NCI-H82 treated with DMSO at 0.1 percent for 48 hours (cell line): Measurements from ENCODE around the gene NOVA2.

Experiments
- DNase-seq: peaks from one replicate; lab custom pipeline; 2025; ENCODE audit not compliant: unreplicated experiment; lab: John Stamatoyannopoulos, UW

The NOVA2 gene

DNA sequence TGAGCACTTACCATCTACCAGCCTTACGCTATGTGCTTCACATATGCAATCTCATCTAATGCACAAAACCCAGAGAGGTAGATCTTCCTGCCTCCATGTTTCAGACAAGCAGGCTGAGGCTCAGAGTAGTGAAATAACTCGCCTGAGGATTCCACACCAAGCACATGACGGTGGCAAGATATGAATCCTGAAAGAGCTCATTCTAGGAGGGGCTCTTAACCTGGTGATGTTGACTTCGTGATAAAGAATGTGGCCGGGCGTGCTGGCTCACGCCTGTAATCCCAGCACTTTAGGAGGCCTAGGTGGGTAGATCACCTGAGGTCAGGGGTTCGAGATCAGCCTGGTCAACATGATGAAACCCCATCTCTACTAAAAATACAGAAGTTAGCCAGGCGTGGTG, 5.0 kb downstream of the NOVA2 start:
- no peak for DNase-seq

- no peak for DNase-seq
These were observed 6.4 kb downstream of the NOVA2 start for GRCh38 chr19:45967246-45967645.

DNA sequence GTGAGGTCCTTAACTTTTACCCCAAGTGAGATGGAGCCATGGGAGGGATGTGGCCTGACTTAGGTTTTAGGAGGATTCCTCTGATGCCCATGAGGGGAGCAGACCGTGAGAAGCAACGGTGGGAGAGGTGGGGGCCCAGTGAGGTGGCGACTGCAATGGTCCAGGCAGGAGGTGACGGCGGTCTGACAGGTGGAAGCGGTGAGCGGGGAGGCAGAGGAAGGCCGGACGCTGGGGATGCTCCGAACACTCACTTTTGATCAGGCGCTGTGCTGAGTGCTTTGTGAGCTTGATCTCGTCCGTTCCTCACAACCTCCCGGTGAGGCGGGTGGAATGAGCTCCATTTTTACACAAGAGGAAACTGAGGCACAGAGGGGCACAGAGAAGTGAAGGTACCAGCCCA, 11.6 kb downstream of the NOVA2 start:
- no peak for DNase-seq

GRCh38 chr19:45960595-45961235, 12.9 kb downstream of the NOVA2 start:
- DNase-seq = peak; percentile 21

DNA sequence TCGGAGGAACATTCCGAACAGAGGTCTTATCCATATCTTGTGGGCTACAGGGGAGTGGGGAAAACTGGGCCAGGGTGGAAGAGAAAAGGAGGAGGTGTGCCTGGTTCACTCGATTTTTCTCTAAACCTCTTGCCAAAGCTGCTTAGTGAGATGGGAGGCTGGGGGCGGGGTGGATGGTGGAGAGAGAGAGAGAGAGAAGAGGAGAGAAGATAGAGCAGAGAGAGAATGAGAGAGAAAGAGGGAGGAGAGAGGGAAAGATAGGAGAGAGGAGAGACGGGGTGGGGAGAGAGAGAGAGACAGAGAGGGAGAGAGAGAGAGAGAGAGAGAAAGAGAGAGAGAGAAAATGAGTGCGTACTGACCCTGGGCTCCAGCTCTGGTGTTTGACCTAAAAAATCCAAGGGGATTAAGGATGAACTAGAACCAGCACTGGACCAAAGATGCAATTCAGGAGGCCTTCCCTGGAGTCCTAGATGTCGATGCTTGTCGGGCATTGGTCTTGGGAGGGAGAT, 14.1 kb downstream of the NOVA2 start:
- peak; percentile 13 for DNase-seq

GRCh38 chr19:45958769-45959516, 14.7 kb downstream of the NOVA2 start:
- DNase-seq = no peak

GRCh38 chr19:45958320-45958719, 15.3 kb downstream of the NOVA2 start:
- no peak for DNase-seq

GRCh38 chr19:45955905-45956608, 17.6 kb downstream of the NOVA2 start:
- DNase-seq = no peak

- DNase-seq = no peak
These were observed 19.5 kb downstream of the NOVA2 start for GRCh38 chr19:45954156-45954555.

GRCh38 chr19:45953676-45954075, 20.0 kb downstream of the NOVA2 start:
- DNase-seq = no peak

DNA sequence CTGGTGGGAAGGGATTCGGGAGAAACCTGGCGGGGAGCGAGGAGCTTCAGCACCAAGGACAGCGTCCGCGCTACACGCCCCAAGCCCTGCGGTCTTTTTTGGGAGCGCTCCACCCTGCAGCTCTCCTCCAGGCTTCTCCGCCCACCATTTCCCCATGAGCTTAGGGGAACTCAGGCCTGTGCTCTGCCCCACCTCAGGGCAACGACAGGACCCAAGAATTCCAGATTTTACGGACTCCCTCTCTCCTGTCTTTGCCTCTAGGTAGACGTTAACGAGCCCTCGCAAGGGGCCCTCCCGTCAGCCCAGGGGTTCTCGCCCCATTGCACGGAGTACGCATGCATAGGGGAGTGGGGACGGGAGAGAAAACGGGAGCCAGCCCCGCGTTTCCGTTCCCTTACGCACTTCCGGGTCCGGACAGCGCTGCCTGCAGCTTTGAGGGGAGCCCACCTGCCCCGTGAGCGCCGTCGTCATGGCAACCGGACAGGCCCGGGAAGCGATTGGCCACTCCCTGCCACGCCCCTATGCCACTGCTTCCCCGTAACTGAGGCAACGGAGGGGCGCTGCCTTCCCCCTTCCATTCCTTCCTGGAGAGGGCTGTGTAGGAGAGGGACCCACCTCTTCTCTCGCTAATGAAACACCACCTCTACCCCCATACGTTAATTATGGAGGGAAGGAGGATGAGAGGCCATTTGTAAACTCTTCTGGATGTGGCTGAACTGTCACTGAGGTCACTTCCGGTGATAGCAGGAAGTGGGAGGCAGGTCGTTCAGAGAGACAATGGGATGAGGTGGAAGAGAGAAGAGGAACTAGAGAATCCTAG, 20.8 kb downstream of the NOVA2 start:
- peak; percentile 86 for DNase-seq

DNA sequence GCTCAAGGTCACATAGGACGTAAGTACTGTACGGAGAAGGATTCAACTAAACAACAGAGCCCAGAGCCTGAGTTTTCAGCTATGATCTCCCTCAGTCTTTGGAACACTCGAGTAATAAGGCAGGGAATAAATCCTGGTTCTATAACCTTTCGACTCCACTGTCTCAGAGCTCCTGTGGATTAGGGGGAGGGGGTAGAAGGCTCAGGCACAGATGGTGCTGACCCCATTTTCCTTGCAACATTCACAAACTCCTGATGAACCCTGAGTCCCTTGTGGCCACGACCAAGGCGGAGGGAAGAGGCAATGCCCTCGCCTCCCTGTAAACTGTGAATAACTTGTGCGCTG, 21.4 kb downstream of the NOVA2 start:
- peak; percentile 40 for DNase-seq

- DNase-seq = no peak
These were observed 25.7 kb downstream of the NOVA2 start for GRCh38 chr19:45947926-45948325.

DNA sequence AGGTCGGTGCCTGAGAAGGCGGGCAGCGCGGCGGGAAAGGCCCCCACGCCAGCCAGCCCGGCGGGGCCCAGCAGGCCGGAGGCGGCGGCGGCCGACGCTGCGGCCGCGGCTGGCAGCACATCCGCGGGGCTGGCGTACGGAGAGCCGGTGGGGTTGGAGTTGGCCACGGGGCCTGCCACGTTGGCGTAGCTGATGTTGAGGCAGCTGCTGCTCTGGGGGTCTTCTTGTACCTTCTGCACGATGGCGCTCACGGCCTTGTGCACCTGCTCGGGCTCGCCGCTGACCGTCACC, 33.2 kb downstream of the NOVA2 start:
- no peak for DNase-seq

- no peak for DNase-seq
These were observed 33.7 kb downstream of the NOVA2 start for GRCh38 chr19:45939792-45940514.

GRCh38 chr19:45938733-45939319, 34.8 kb downstream of the NOVA2 start:
- no peak for DNase-seq

GRCh38 chr19:45935267-45935666, 38.4 kb downstream of the NOVA2 start:
- no peak for DNase-seq

GRCh38 chr19:45934551-45935230, 39.0 kb downstream of the NOVA2 start:
- DNase-seq = no peak

GRCh38 chr19:45933759-45934158, 39.9 kb downstream of the NOVA2 start:
- DNase-seq = no peak

GRCh38 chr19:45931055-45931454, 42.6 kb downstream of the NOVA2 start:
- DNase-seq = no peak
